ENCODE measurements around the gene MED28. TPM values are rescaled to one million over a fixed set of nuclear protein-coding genes. Genes with fewer than 3 reads are reported as not detected.

The MED28 gene
- total and polyA plus RNA-seq, 2 of the 4 experiments (the other 2 are of a cell fraction): 8.8 to 9.3 TPM

GRCh38 chr4:17624821-17625220, 10.4 kb downstream of the MED28 start:
- no peak overlapping the region for H3K4ac ChIP-seq (ENCODE audit: low read depth, low read length)
- H2BK120ac ChIP-seq (ENCODE audit: low read depth, low read length): no peak overlapping the region
- H3K18ac ChIP-seq (ENCODE audit: low read depth, low read length): no peak overlapping the region
- H3K36me3 ChIP-seq (ENCODE audit: control insufficient read depth, insufficient read depth, low read length): peaks cover 64% of the 10 kb centered on the region
- H4K91ac ChIP-seq (ENCODE audit: insufficient read depth, low read depth, low read length): no peak overlapping the region
- H3K9ac ChIP-seq (ENCODE audit: low read depth, low read length): no peak overlapping the region
- no peak overlapping the region for H3K23ac ChIP-seq (ENCODE audit: low read depth, low read length)
- ChIA-PET POLR2A (ENCODE audit: unreplicated experiment) (no interaction called here), CTCF (no interaction called here)
- intact Hi-C loops (cut with micrococcal nuclease) (no loop called here), dilution Hi-C loops (cut with HindIII; ENCODE audit: low sequenced_read_pairs, unreplicated experiment) (no loop called here), in situ Hi-C loops (cut with MboI; ENCODE audit: low sequenced_read_pairs) (loop anchor here (25.0 kb wide), 1 partner anchor 962 kb away; no protein-coding TSS in a partner anchor)
- no peak overlapping the region for H3K27ac ChIP-seq (ENCODE audit: insufficient read depth, low read length)
- H3K56ac ChIP-seq (ENCODE audit: extremely low read depth, insufficient read depth, low read length): no peak overlapping the region
- no CpG with 5 or more reads among the region's 2 CpGs for WGBS, 2 experiments (ENCODE audit: extremely low coverage in 2 of 2, insufficient read length in 1 of 2)
- no peaks in the 10 kb centered on the region for H3K27me3 ChIP-seq (ENCODE audit: control insufficient read depth, insufficient read depth, low read length)
- no peak overlapping the region for H2BK5ac ChIP-seq (ENCODE audit: low read depth, low read length, poor library complexity, severe bottlenecking)
- no peak overlapping the region for H2BK15ac ChIP-seq (ENCODE audit: low read depth, low read length)
- peaks cover 36 to 53% of the 10 kb centered on the region in 2 experiments for H3K79me1 ChIP-seq (ENCODE audit: low read depth in 1 of 2, low read length in 2 of 2)
- no peaks in the 10 kb centered on the region for H3K4me1 ChIP-seq (ENCODE audit: control insufficient read depth, insufficient read depth, low read length)
- no peaks in the 10 kb centered on the region for H3K9me3 ChIP-seq (ENCODE audit: control insufficient read depth, insufficient read depth, low read length)
- ATAC-seq (ENCODE audit: low read depth) (no peak), DNase-seq (no peak)
- no peak overlapping the region for H3K4me3 ChIP-seq (ENCODE audit: insufficient read depth, low read depth, low read length)
- no peak overlapping the region for H2BK20ac ChIP-seq (ENCODE audit: low read depth, low read length)
- no peak overlapping the region for H2AFZ ChIP-seq (replicated peaks; ENCODE audit: low read length, poor library complexity)
- no peak overlapping the region for H3K4me2 ChIP-seq (ENCODE audit: low read depth, low read length)
- H3K14ac ChIP-seq (replicated peaks; ENCODE audit: low read depth, low read length): no peak overlapping the region
- no peak overlapping the region for H4K5ac ChIP-seq (ENCODE audit: low read depth, low read length)
- no peak overlapping the region for H2AK5ac ChIP-seq (ENCODE audit: low read depth, low read length)
- no peak overlapping the region for H4K8ac ChIP-seq (ENCODE audit: low read depth in 2 of 2, low read length in 2 of 2)
- H3K9me1 ChIP-seq (ENCODE audit: insufficient read depth, low read length): peaks cover 5% of the 10 kb centered on the region; the same call in 1 of the 2 replicates
- H2AK9ac ChIP-seq (replicated peaks; ENCODE audit: low read depth, low read length, poor library complexity): no peak overlapping the region
- peaks cover 20% of the 10 kb centered on the region; the same call in 1 of the 2 replicates for H4K20me1 ChIP-seq (ENCODE audit: insufficient read depth, low read length)
- no peak for TF ChIP-seq MAFK (IDR thresholded peaks at IDR 0.05; ENCODE audit: low read depth, low read length)
- no peak for TF ChIP-seq MAZ (IDR thresholded peaks at IDR 0.05; ENCODE audit: borderline replicate concordance, low read depth, low read length)
- no peak for TF ChIP-seq FOS (IDR thresholded peaks at IDR 0.05; ENCODE audit: low read depth, low read length)
- no peak for TF ChIP-seq RAD21 (IDR thresholded peaks at IDR 0.05; ENCODE audit: low read length)
- no peak for TF ChIP-seq USF2 (IDR thresholded peaks at IDR 0.05; ENCODE audit: low read depth, low read length)
- no peak for TF ChIP-seq POLR2A (IDR thresholded peaks at IDR 0.05; ENCODE audit: low read depth, low read length)
- no peak for TF ChIP-seq NFE2L2 (IDR thresholded peaks at IDR 0.05; ENCODE audit: low read depth, low read length)
- no peak for TF ChIP-seq BHLHE40 (IDR thresholded peaks at IDR 0.05; ENCODE audit: low read depth, low read length)
- no peak for TF ChIP-seq RFX5 (IDR thresholded peaks at IDR 0.05; ENCODE audit: low read depth, low read length)
- BruUV-seq (replicated peaks): TSS peak; percentile 9
